DMS114 treated with DMSO at 0.1 percent for 48 hours (cell line): ENCODE measurements around the gene SYNRG.

Experiments
- DNase-seq: peaks from one replicate; lab custom pipeline; 2025; ENCODE audit not compliant: unreplicated experiment; lab: John Stamatoyannopoulos, UW

Gene SYNRG

GRCh38 chr17:37604556-37604955 is 4.7 kb downstream of the SYNRG start:
- no peak for DNase-seq

- DNase-seq = no peak
These were observed 11.1 kb downstream of the SYNRG start for GRCh38 chr17:37598145-37598544.

GRCh38 chr17:37592291-37592690 is 16.9 kb downstream of the SYNRG start:
- no peak for DNase-seq

- DNase-seq = no peak
These were observed 24.2 kb downstream of the SYNRG start for GRCh38 chr17:37585066-37585465.

GRCh38 chr17:37576281-37576680 is 32.9 kb downstream of the SYNRG start:
- no peak for DNase-seq

- no peak for DNase-seq
These were observed 34.8 kb downstream of the SYNRG start for GRCh38 chr17:37574427-37574826.

- no peak for DNase-seq
These were observed 37.5 kb downstream of the SYNRG start for GRCh38 chr17:37571674-37572073.

DNA sequence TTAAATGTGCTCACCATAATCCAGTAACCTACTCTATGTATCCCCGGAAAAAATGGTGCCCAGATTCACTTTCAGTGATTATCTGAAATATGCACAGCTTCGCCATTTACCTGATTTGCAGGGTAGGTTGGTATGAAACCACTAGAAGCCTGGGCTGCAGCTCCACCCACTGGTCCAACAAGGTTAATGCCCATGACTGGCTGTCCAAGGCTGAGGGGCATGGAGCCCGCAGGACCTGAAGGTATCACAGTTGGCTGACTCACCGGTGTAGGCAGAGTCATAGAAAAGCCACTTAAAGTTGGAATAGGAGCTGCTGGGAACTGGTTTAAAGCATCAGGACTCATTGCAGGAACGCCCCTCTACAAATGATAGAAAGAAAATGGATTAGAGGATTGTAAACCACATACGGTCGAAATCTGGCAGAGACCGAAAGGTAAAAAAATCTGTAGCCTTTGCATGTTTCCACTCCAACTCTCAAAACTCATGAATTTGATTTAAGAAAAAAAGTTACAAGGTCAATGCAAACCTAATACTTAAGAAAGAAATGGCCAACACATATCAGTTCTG is 38.6 kb downstream of the SYNRG start:
- no peak for DNase-seq

- no peak for DNase-seq
These were observed 40.7 kb downstream of the SYNRG start for GRCh38 chr17:37568350-37569053.

DNA sequence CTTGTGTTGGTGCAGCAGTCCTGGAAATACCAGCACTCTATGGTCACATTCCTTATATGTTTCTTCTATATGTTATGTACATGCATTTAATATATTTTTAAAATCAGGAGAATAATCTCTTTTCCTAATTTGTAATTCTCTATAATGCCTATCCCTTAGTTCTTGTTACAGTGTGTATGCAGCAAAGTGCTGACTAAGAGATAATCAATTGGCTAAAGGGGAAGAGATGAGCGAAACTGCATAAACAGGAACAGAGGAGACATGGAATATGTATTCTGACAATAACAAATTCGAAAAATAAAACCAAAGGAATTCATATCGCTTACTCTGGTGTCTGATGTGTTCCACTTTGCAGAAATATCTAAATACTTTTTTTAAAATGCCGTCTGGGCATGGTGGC is 41.7 kb downstream of the SYNRG start:
- DNase-seq = no peak

DNA sequence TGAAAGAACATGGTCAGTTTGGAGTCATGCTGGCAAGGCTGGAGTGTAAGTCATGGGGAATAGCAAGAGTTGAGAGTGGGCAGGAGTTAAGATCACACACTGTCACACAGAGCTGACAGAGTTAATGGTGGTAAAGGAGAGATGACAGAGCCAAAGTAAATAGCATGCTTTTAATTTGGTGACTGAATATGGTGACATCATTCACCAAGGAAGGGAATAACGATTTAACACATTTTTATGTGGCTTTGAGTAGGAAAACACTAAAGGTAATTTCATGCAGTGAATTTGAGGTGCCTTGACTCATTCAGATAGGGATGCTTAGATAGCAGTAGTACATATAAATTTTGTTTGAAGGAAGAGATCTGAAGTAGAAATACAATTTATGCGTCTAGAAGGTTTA is 42.1 kb downstream of the SYNRG start:
- DNase-seq = no peak

- DNase-seq = no peak
These were observed 45.0 kb downstream of the SYNRG start for GRCh38 chr17:37564252-37564651.

DNA sequence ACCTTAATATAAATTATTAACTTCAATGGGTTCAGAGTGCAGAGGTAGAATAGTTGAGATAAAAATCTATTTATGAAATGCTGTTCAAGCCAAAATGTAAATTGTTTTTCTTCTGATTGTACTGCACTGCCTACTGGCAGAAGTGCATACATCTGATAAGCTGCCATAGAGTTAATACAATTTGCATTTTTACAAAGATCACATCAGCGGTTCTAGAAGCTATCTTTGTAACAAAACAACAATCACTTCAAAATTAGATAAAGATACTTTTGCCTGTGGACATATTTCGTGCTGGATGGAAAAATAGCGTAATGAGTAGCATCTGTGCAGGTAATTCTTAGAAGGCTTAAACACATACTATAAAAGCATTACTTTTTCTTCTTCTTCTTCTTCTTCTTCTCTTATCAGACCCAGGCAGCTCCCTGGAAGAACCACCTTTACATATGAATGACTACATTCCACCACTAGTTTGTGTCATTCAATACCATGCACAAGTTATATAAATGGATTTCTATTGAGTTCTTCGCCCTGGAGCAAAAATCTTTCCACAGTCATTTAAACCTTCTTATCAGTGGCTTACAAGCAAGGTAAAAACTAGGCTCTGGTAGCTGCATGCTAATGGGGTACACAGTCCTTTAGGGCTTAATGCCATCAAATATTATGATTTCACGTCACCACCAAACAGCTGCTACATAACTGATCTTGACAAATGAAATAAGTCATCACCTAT is 47.0 kb downstream of the SYNRG start:
- DNase-seq = no peak

- no peak for DNase-seq
These were observed 50.9 kb downstream of the SYNRG start for GRCh38 chr17:37558299-37558698.

DNA sequence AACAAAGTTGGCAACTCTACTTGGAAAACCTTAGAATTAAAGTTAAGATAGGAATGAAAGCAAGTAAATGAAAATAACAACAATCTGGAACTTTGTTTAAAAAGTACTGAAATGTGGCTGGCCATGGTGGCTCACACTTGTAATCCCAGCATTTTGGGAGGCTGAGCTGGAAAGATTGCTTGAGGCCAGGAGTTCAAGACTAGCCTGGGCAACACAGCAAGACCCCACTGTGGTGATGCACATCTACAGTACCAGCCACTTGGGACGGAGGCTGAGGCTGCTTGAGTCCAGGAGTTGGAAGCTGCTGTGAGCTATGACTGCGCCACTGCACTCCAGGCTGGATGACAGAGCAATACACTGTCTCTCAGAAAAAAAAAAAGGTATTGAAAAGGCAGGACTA is 51.7 kb downstream of the SYNRG start:
- no peak for DNase-seq

DNA sequence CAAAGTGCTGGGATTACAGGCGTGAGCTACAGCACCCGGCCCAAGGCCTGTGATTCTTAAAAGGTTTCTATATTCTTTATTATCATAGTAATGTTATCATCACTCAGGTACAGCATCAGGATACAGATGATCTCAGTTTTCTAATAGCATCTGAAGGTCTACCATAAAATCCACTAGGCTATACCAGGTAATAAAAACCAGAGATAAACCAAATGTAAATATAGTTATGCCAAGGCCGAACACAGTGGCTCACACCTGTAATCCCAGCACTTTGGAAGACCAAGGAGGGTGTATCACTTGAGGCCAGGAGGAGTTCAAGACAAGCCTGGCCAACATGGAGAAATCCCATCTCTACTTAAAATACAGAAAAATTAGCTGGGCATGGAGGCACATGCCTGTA is 53.8 kb downstream of the SYNRG start:
- DNase-seq = no peak

GRCh38 chr17:37553401-37553966 is 55.7 kb downstream of the SYNRG start:
- DNase-seq = no peak

GRCh38 chr17:37551788-37552187 is 57.4 kb downstream of the SYNRG start:
- no peak for DNase-seq

DNA sequence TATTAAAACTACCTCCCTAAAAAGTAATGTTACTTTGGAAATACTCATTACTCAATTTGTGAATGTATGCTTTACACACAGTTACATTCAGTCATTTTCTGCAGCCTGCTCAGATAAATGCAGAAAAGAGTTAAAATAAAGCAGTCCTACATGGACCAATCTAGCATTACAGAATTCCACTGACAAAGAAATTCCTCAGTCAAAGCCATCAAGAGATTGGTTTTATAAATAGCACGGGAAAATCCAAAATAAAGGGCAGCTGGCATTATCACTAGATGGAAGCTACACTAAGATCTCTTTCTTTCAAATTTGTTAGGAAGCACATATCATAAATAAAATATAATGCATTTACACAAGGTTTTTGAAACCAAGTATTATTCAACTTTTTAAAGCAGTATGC is 61.2 kb downstream of the SYNRG start:
- DNase-seq = no peak

- no peak for DNase-seq
These were observed 62.9 kb downstream of the SYNRG start for GRCh38 chr17:37546302-37546701.

DNA sequence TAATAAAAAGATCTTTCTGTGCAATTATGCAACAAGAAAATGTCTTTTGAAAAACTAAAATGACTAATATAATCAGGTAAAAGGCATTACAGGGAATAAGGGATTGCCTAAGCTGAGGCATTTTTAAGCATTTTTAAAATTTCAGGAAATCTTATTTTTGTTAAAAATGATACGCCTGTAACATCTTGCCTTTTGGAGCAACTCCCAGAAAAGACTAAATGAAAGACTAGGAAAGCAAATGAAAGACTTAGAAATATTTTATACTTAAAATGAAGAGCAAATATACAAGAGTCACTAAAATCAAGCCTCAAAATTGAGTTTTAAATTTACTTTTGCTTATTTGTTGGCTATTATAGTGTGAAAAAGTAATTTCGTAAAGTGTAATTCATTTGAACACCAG is 63.7 kb downstream of the SYNRG start:
- DNase-seq = no peak

DNA sequence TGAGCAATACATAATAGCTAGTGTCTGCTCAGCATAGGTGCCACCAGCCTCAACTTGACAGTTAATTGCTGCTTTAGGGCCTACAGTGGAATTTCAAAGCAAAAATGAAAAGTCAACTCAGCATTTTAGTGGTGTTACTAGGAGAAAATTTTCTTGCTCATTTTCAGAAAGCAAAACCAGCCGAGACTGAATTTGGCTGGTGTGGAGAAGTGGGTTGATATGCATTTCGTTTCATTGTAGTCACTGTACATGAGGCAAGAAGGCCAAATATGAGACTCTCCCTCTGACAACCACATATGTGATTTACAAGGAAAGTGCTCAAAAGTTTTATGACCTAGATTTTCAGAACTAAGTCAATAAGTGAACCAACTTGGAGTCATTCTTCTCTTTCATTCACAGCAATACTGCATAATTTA is 65.6 kb downstream of the SYNRG start:
- DNase-seq = no peak
